GM18520 (cell line): Measurements from ENCODE around the gene CHSY1.
A peak's percentile ranks its signal among the peaks of the same experiment; 100 is the strongest.
"Not testable (repeated sequence)": the region's sequence is repeated elsewhere in the genome, so short reads cannot be mapped to it uniquely, and the experiment has no call there.

Experiments used
- ATAC-seq: cut with Tn5 transposase; IDR thresholded peaks from one replicate; pipeline ENCODE4 v1.9.1; 2021; ENCODE audit not compliant: unreplicated experiment

Gene CHSY1

GRCh38 chr15:101138086-101138660 lies 113.7 kb downstream of the CHSY1 start:
- no peak for ATAC-seq

GRCh38 chr15:101137312-101137940 lies 114.4 kb downstream of the CHSY1 start:
- ATAC-seq: no peak

- no peak for ATAC-seq
Observed at GRCh38 chr15:101136381-101137268, 115.2 kb downstream of the CHSY1 start.

- peak; percentile 76 for ATAC-seq
Observed at GRCh38 chr15:101135532-101136166, 116.2 kb downstream of the CHSY1 start.

GRCh38 chr15:101134780-101135179 lies 117.1 kb downstream of the CHSY1 start:
- ATAC-seq: no peak

- ATAC-seq: no peak
Observed at GRCh38 chr15:101133751-101134261, 118.0 kb downstream of the CHSY1 start.

- ATAC-seq: no peak
Observed at GRCh38 chr15:101133181-101133460, 118.7 kb downstream of the CHSY1 start.

- no peak for ATAC-seq
Observed at GRCh38 chr15:101132390-101133180, 119.3 kb downstream of the CHSY1 start.

GRCh38 chr15:101131489-101132389 lies 120.1 kb downstream of the CHSY1 start:
- ATAC-seq: no peak

GRCh38 chr15:101129851-101130380 lies 121.9 kb downstream of the CHSY1 start:
- no peak for ATAC-seq

- no peak for ATAC-seq
Observed at GRCh38 chr15:101128221-101129015, 123.4 kb downstream of the CHSY1 start.

GRCh38 chr15:101127506-101128076 lies 124.3 kb downstream of the CHSY1 start:
- ATAC-seq: peak; percentile 40

GRCh38 chr15:101126618-101127505 lies 125.0 kb downstream of the CHSY1 start:
- peak; percentile 17 for ATAC-seq

- not testable (repeated sequence) for ATAC-seq
Observed at GRCh38 chr15:101125881-101126428, 125.9 kb downstream of the CHSY1 start.
